Activated naive CD8-positive, alpha-beta T cell treated with anti-CD3 and anti-CD28 coated beads, Interleukin-2, amount 50 U/mL, for 16 hours (primary cell): ENCODE results near the gene ATG9A.
"Not testable (repeated sequence)": the region's sequence is repeated elsewhere in the genome, so short reads cannot be mapped to it uniquely, and the experiment has no call there.

Experiments used
- DNase-seq: peaks from one replicate; pipeline ENCODE4 v3.0.0-alpha.2; 2020; ENCODE audit warnings: low read depth, low spot score

Gene ATG9A

GRCh38 chr2:219205981-219206327 is 23.5 kb downstream of the ATG9A start:
- no peak for DNase-seq

- DNase-seq, result no peak
Observed at GRCh38 chr2:219205165-219205538, 24.3 kb downstream of the ATG9A start.

GRCh38 chr2:219204425-219205164 is 24.8 kb downstream of the ATG9A start:
- no peak for DNase-seq

- not testable (repeated sequence) for DNase-seq
Observed at GRCh38 chr2:219201331-219201730, 28.1 kb downstream of the ATG9A start.

GRCh38 chr2:219200502-219201326 is 28.7 kb downstream of the ATG9A start:
- DNase-seq, result not testable (repeated sequence)

GRCh38 chr2:219199470-219200211 is 29.8 kb downstream of the ATG9A start:
- no peak for DNase-seq

GRCh38 chr2:219198974-219199373 is 30.5 kb downstream of the ATG9A start:
- no peak for DNase-seq

GRCh38 chr2:219197388-219197787 is 32.0 kb downstream of the ATG9A start:
- DNase-seq, result no peak

- no peak for DNase-seq
Observed at GRCh38 chr2:219186754-219187456, 42.5 kb downstream of the ATG9A start.

- DNase-seq, result no peak
Observed at GRCh38 chr2:219184121-219184520, 45.3 kb downstream of the ATG9A start.

- DNase-seq, result no peak
Observed at GRCh38 chr2:219183151-219183772, 46.2 kb downstream of the ATG9A start.

- no peak for DNase-seq
Observed at GRCh38 chr2:219182331-219183150, 46.9 kb downstream of the ATG9A start.

GRCh38 chr2:219181531-219181930 is 47.9 kb downstream of the ATG9A start:
- DNase-seq, result no peak

- DNase-seq, result no peak
Observed at GRCh38 chr2:219180961-219181360, 48.5 kb downstream of the ATG9A start.

GRCh38 chr2:219179601-219180465 is 49.6 kb downstream of the ATG9A start:
- no peak for DNase-seq

GRCh38 chr2:219178377-219179175 is 50.9 kb downstream of the ATG9A start:
- DNase-seq, result no peak

GRCh38 chr2:219177552-219178376 is 51.7 kb downstream of the ATG9A start, which contains the start of gene RETREG2:
RETREG2 (plus strand) TSS chr2:219178275; CDS start chr2:219178353, 78 bp downstream.
- DNase-seq, result peak; percentile 40
